Caco-2 (cell line): ENCODE measurements around the gene ZDHHC17. TPM values are rescaled to one million over a fixed set of nuclear protein-coding genes. Genes with fewer than 3 reads are reported as not detected.

Source experiments
- BruUV-seq: library from RNA; stranded (reverse); fragments of 400-500 nt; replicated peaks from 2 replicates; lab custom pipeline; 2021; lab: Mats Ljungman, UMichigan
- CTCF ChIA-PET: fragments of 300-600 bp; sonication (Branson Sonifier 250); formaldehyde crosslinking; loops from one replicate; lab custom pipeline; 2022; ENCODE audit warnings: antibody characterized with exemption; lab: Charles Lee
- POLR2A ChIA-PET: fragments of 300-600 bp; sonication (Branson Sonifier 250); formaldehyde crosslinking; loops from one replicate; lab custom pipeline; 2022; ENCODE audit warnings: antibody characterized with exemption; lab: Charles Lee
- DNase-seq, 2 experiments: peaks; one replicate each; pipeline versions ENCODE4 v3.0.0 to v3.0.0-alpha.2; 2020 to 2022
- H3K27me3 ChIP-seq: replicated peaks from 2 replicates; pipeline ENCODE4 v1.6.0; 2011; ENCODE audit warnings: low read length; ENCODE audit not compliant: control insufficient read depth, insufficient read depth
- H3K36me3 ChIP-seq: 2 replicates; pipeline ENCODE4 v1.5.1; 2011; ENCODE audit warnings: low read length; ENCODE audit not compliant: control insufficient read depth, insufficient read depth
- H3K4me1 ChIP-seq: fragments of 250-450 bp; sonication (Bioruptor Pico); 2 replicates; pipeline ENCODE4 v1.5.1; 2020; ENCODE audit warnings: mild to moderate bottlenecking
- H3K4me3 ChIP-seq: 2 replicates; pipeline ENCODE4 v1.5.1; 2011; ENCODE audit warnings: low read depth, mild to moderate bottlenecking, control low read depth, low read length
- H3K9me3 ChIP-seq: fragments of 250-450 bp; sonication (Bioruptor Pico); 2 replicates; pipeline ENCODE4 v1.5.1; 2020; ENCODE audit warnings: mild to moderate bottlenecking, moderate library complexity
- H3K27ac Mint-ChIP-seq: one replicate; pipeline ENCODE4 v1.8.0; 2022; ENCODE audit warnings: mixed read lengths; ENCODE audit not compliant: unreplicated experiment
- H3K27me3 Mint-ChIP-seq: one replicate; pipeline ENCODE4 v1.8.0; 2022; ENCODE audit warnings: mixed read lengths; ENCODE audit not compliant: insufficient read depth, unreplicated experiment
- H3K36me3 Mint-ChIP-seq: one replicate; pipeline ENCODE4 v1.8.0; 2022; ENCODE audit warnings: mild to moderate bottlenecking, mixed read lengths; ENCODE audit not compliant: insufficient read depth, unreplicated experiment
- H3K4me1 Mint-ChIP-seq: one replicate; pipeline ENCODE4 v1.8.0; 2022; ENCODE audit warnings: low read depth, mixed read lengths; ENCODE audit not compliant: unreplicated experiment
- H3K4me3 Mint-ChIP-seq: one replicate; pipeline ENCODE4 v1.8.0; 2022; ENCODE audit warnings: mild to moderate bottlenecking, moderate library complexity, mixed read lengths; ENCODE audit not compliant: unreplicated experiment
- H3K9me3 Mint-ChIP-seq: one replicate; pipeline ENCODE4 v1.8.0; 2022; ENCODE audit warnings: mixed read lengths; ENCODE audit not compliant: unreplicated experiment
- intact Hi-C: fragments of 100-400 bp; cut with micrococcal nuclease; formaldehyde crosslinking; loops from one replicate; pipeline ENCODE4 v1.10.0; 2022; ENCODE audit not compliant: unreplicated experiment
- total RNA-seq: library from RNA; stranded (reverse); gene quantifications from 2 replicates; pipeline ENCODE4 v1.2.3, GENCODE V29; 2022
- TF ChIP-seq, protein P1 (sequence below), 2 experiments: fragments of 200-600 bp in 1 of 2; IDR thresholded peaks; 1 replicate in 1 of 2; 2 replicates in 1 of 2; pipeline versions ENCODE4 v1.5.1 to v1.8.0; 2011 to 2022; ENCODE audit warnings: antibody characterized with exemption in 1 of 2, control low read depth in 1 of 2, inconsistent platforms in 1 of 2, low read depth in 1 of 2, low read length in 1 of 2, mild to moderate bottlenecking in 1 of 2, moderate library complexity in 1 of 2; ENCODE audit not compliant: insufficient read depth in 1 of 2, severe bottlenecking in 1 of 2, unreplicated experiment in 1 of 2

Gene ZDHHC17
- total RNA-seq, 1 experiment from 2014 or later = 32.2 TPM

DNA sequence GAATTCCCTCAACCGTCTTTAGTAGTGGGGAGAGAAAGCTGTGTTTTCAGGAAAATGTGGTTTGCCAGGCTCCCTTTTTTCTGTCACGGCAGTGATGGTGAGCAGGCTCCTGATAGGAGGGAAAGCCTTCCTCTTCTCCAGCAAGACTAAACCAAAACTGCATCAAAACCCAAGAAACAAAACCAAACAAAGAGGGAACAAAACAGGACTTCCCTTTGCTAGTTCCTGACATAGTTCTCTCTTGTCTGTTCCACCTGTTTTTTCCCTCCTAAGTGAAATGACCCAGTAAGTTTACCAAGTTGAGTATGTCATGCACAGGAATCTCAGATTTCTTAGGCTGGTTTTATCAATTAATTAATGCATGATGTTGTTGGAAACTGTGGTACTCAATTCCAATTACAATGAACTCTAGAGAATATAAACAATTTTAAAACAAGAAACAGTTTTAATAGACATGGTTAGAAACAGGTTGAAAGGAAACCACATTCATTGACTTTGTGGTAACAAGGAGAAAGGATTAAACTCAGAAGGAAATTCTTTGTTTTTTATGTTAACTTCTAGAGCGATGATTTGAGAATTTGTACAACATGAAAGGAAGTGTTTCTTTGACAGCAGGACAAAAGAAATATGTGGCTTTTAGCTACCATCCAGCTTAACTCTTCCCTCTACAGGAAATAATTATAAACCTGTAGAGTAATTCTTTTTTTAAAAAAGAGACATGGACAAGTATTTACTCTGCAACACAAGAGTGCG is 137.9 kb downstream of the ZDHHC17 start:
- TF ChIP-seq, protein P1, sequence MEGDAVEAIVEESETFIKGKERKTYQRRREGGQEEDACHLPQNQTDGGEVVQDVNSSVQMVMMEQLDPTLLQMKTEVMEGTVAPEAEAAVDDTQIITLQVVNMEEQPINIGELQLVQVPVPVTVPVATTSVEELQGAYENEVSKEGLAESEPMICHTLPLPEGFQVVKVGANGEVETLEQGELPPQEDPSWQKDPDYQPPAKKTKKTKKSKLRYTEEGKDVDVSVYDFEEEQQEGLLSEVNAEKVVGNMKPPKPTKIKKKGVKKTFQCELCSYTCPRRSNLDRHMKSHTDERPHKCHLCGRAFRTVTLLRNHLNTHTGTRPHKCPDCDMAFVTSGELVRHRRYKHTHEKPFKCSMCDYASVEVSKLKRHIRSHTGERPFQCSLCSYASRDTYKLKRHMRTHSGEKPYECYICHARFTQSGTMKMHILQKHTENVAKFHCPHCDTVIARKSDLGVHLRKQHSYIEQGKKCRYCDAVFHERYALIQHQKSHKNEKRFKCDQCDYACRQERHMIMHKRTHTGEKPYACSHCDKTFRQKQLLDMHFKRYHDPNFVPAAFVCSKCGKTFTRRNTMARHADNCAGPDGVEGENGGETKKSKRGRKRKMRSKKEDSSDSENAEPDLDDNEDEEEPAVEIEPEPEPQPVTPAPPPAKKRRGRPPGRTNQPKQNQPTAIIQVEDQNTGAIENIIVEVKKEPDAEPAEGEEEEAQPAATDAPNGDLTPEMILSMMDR (IDR thresholded peaks at IDR 0.05; ENCODE audit: insufficient read depth in 1 of 2, low read depth in 1 of 2, low read length in 1 of 2, severe bottlenecking in 1 of 2, unreplicated experiment in 1 of 2) = no peak

More for the DNA sequence above, 137.9 kb downstream of the ZDHHC17 start:
- Mint-ChIP-seq H3K27ac (no peak overlapping the region), H3K4me1 (no peaks in the 10 kb centered on the region), H3K4me3 (no peak overlapping the region), H3K27me3 (no peaks in the 10 kb centered on the region), H3K9me3 (no peaks in the 10 kb centered on the region), H3K36me3 (no peaks in the 10 kb centered on the region)
- no peaks in the 10 kb centered on the region for H3K4me1 ChIP-seq
- H3K4me3 ChIP-seq = no peak overlapping the region
- CTCF ChIA-PET = no interaction called here
- no peaks in the 10 kb centered on the region for H3K27me3 ChIP-seq
- no peak for DNase-seq
- no peaks in the 10 kb centered on the region for H3K9me3 ChIP-seq
- POLR2A ChIA-PET = no interaction called here
- intact Hi-C loops = no loop called here
- H3K36me3 ChIP-seq = no peaks in the 10 kb centered on the region
- no TSS peak for BruUV-seq

Other genes with a start within 250 kb of the ZDHHC17 start
- 49.3 and 50.0 TPM in 2 replicates for gene OSBPL8, start 204.3 kb upstream of the ZDHHC17 start, total RNA-seq
- 22.2 and 27.9 TPM in 2 replicates for gene CSRP2, start 114.9 kb downstream of the ZDHHC17 start, total RNA-seq